Measurements from ENCODE around the gene LINC00632. TPM values are rescaled to one million over a fixed set of nuclear protein-coding genes. Genes with fewer than 3 reads are reported as not detected.
"Not testable (repeated sequence)": the region's sequence is repeated elsewhere in the genome, so short reads cannot be mapped to it uniquely, and the experiment has no call there.

LINC00632 gene
- total RNA-seq: not detected

- no peak within 1 kb of the TSS for H3K27ac Mint-ChIP-seq
- POLR2A ChIA-PET: no interaction called here
- DNase-seq: no peak
- no peaks in the 10 kb centered on the region for H3K36me3 Mint-ChIP-seq
- H3K4me3 Mint-ChIP-seq: no peak within 1 kb of the TSS
- H3K27me3 Mint-ChIP-seq: peaks cover 4% of the 10 kb centered on the region
- ATAC-seq (ENCODE audit: low read depth): no peak
- no peaks in the 10 kb centered on the region for H3K9me3 Mint-ChIP-seq
- no peaks in the 10 kb centered on the region for H3K4me1 Mint-ChIP-seq
Observed at GRCh38 chrX:140709421-140709846, at the start of gene LINC00632. LINC00632 (plus strand) TSS chrX:140709759.

- Mint-ChIP-seq H3K27ac (no peak overlapping the region), H3K4me1 (no peaks in the 10 kb centered on the region), H3K4me3 (no peak overlapping the region), H3K9me3 (no peaks in the 10 kb centered on the region), H3K27me3 (peaks cover 2% of the 10 kb centered on the region), H3K36me3 (no peaks in the 10 kb centered on the region)
- POLR2A ChIA-PET: no interaction called here
- DNase-seq (no peak), ATAC-seq (ENCODE audit: low read depth) (no peak)
Observed at GRCh38 chrX:140661643-140662042, 47.9 kb upstream of the LINC00632 start.

GRCh38 chrX:140664939-140665338 lies 44.6 kb upstream of the LINC00632 start:
- Mint-ChIP-seq H3K9me3 (no peaks in the 10 kb centered on the region), H3K4me3 (no peak overlapping the region), H3K36me3 (no peaks in the 10 kb centered on the region), H3K27me3 (no peaks in the 10 kb centered on the region), H3K4me1 (no peaks in the 10 kb centered on the region), H3K27ac (no peak overlapping the region)
- POLR2A ChIA-PET: no interaction called here
- DNase-seq (no peak), ATAC-seq (ENCODE audit: low read depth) (no peak)

DNA sequence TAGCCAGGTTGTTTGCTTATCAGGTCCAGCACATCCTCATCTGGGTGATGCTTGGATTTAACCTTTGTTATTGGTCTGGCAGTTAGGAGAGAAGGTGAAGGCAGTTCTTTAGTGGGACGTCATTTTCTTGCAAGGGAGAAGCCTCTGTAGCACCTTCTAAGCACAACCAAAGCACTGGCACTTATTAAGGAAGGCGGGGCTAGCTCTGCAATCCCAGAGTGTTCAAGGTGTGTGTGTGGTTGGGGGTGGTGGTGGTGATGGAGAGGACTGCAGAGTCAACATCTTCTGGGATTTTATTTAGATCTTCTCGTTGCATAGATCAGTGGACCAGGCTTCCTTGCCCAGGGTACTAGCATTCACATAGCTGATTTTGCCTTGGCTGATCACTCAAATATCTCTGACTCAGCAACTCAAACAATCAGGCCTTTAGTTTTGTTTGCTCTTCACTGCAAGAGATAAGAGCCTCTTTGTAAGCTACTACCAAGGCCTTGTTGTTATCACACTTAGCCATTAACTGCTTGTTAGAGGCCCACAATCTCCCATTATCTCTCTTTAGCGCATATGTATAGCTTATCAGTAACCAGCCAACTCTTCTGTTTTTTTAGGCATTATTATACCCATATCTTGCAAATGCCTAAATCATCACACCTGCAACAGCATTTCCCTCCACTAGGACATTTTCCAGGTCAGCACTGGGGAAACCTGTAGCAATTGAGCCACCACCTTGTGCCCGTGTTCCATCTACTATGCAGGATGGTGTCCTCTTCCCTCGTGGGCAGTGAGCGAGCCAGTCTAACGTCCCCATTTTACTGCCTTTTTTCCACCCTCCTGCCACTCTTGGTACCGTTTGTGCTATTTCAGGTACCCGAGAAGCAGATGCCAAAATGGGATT lies 36.5 kb upstream of the LINC00632 start:
- no peaks in the 10 kb centered on the region for H3K36me3 Mint-ChIP-seq
- ATAC-seq (ENCODE audit: low read depth) (no peak), DNase-seq (no peak)
- no peaks in the 10 kb centered on the region for H3K4me1 Mint-ChIP-seq
- H3K9me3 Mint-ChIP-seq: no peaks in the 10 kb centered on the region
- no peak overlapping the region for H3K4me3 Mint-ChIP-seq
- POLR2A ChIA-PET: no interaction called here
- H3K27me3 Mint-ChIP-seq: no peaks in the 10 kb centered on the region
- H3K27ac Mint-ChIP-seq: no peak overlapping the region

- ATAC-seq (ENCODE audit: low read depth) (no peak), DNase-seq (no peak)
- POLR2A ChIA-PET: no interaction called here
- Mint-ChIP-seq H3K36me3 (no peaks in the 10 kb centered on the region), H3K27me3 (no peaks in the 10 kb centered on the region), H3K4me3 (no peak overlapping the region), H3K9me3 (no peaks in the 10 kb centered on the region), H3K27ac (no peak overlapping the region), H3K4me1 (no peaks in the 10 kb centered on the region)
Observed at GRCh38 chrX:140687706-140688105, 21.9 kb upstream of the LINC00632 start.

DNA sequence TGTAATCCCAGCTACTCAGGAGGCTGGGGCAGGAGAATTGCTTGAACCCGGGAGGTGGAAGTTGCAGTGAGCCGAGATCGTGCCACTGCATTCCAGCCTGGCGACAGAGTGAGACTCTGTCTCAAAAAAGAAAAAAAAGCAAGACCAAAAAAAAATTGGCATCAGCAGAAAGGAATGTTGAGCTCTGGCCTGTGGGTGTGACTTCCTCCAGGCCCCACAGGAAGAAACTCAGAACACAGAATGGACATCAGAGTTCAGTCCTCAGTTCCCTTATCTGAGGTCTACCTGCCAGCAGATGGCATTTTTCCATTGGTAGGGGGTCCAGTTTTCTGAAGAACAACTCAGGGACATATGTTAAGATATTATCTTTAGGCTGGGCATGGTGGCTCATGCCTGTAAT lies 18.0 kb upstream of the LINC00632 start:
- H3K27me3 Mint-ChIP-seq; ATAC-seq (ENCODE audit: low read depth); H3K36me3 Mint-ChIP-seq; H3K4me3 Mint-ChIP-seq; POLR2A ChIA-PET; H3K9me3 Mint-ChIP-seq; H3K27ac Mint-ChIP-seq; H3K4me1 Mint-ChIP-seq; DNase-seq: not testable (repeated sequence)

DNA sequence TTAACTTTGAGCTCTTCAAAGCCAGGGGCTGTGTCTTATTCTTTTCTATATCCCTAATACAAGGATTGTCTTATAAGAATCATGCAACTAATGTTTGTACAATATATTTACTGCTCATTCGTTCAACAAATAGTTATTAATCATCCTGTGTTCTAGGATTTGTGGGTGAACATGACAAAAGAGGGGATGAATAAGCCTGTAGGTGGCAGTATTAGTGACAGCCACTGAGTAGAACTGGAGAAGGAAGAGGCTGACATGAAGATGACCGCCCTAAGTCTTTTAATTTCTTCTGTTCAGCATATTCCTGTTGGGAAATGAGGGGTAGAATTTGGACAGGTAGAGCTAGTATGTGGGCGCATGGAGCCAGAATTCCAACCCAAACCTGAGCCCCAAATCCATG lies 11.9 kb upstream of the LINC00632 start:
- POLR2A ChIA-PET: no interaction called here
- no peaks in the 10 kb centered on the region for H3K27me3 Mint-ChIP-seq
- H3K4me3 Mint-ChIP-seq: no peak overlapping the region
- ATAC-seq (ENCODE audit: low read depth): no peak
- no peak for DNase-seq
- no peaks in the 10 kb centered on the region for H3K36me3 Mint-ChIP-seq
- no peaks in the 10 kb centered on the region for H3K4me1 Mint-ChIP-seq
- H3K27ac Mint-ChIP-seq: no peak overlapping the region
- no peaks in the 10 kb centered on the region for H3K9me3 Mint-ChIP-seq

DNA sequence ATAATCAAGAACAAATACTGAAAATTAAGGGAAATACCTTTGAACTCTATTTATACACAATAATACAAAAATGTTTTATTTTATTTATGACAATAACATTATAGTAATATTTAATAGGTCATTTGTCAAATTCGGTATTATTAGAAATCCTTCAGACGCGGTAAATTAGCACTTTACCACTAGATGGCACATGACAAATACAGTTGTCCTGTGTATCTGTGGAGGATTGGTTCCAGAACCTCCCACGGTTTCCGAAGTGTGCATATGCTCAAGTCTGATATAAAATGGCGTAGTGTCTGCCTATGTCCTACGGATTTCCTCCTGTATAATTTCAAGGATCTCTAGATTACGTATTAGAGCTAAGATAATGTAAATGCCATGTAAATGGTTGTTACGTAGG lies 8.1 kb upstream of the LINC00632 start:
- DNase-seq (no peak), ATAC-seq (ENCODE audit: low read depth) (no peak)
- Mint-ChIP-seq H3K36me3 (no peaks in the 10 kb centered on the region), H3K4me1 (no peaks in the 10 kb centered on the region), H3K27me3 (no peaks in the 10 kb centered on the region), H3K4me3 (no peak overlapping the region), H3K9me3 (no peaks in the 10 kb centered on the region), H3K27ac (no peak overlapping the region)
- POLR2A ChIA-PET: no interaction called here

DNA sequence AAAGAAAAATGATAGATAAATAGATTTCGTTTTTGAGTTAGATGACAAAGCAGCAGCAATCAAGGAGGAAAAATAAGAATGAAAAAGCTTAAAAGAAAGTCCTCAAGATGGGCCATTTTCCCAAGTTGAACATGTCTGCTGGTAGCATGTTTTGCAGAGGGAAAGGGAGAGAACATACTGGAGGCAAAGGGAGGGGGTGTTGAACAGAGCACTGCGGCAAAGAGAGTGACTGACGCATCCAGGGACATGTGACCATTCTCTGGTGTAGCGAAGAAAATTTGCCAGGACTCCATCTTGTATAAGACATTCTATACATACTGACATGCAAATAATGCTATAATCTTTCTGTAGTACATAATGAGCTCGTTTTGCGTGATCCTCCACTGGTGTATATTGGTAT lies 1.2 kb downstream of the LINC00632 start:
- ATAC-seq (ENCODE audit: low read depth) (no peak), DNase-seq (no peak)
- POLR2A ChIA-PET: no interaction called here
- no peaks in the 10 kb centered on the region for H3K36me3 Mint-ChIP-seq
- H3K4me1 Mint-ChIP-seq: no peaks in the 10 kb centered on the region
- H3K4me3 Mint-ChIP-seq: no peak overlapping the region
- H3K9me3 Mint-ChIP-seq: no peaks in the 10 kb centered on the region
- no peak overlapping the region for H3K27ac Mint-ChIP-seq
- H3K27me3 Mint-ChIP-seq: peaks cover 4% of the 10 kb centered on the region

- Mint-ChIP-seq H3K9me3 (no peaks in the 10 kb centered on the region), H3K4me3 (no peak overlapping the region), H3K27me3 (peaks cover 4% of the 10 kb centered on the region), H3K36me3 (no peaks in the 10 kb centered on the region), H3K27ac (no peak overlapping the region), H3K4me1 (no peaks in the 10 kb centered on the region)
- ATAC-seq (ENCODE audit: low read depth): no peak
- no peak for DNase-seq
- POLR2A ChIA-PET: no interaction called here
Observed at GRCh38 chrX:140711894-140712293, 2.3 kb downstream of the LINC00632 start.

DNA sequence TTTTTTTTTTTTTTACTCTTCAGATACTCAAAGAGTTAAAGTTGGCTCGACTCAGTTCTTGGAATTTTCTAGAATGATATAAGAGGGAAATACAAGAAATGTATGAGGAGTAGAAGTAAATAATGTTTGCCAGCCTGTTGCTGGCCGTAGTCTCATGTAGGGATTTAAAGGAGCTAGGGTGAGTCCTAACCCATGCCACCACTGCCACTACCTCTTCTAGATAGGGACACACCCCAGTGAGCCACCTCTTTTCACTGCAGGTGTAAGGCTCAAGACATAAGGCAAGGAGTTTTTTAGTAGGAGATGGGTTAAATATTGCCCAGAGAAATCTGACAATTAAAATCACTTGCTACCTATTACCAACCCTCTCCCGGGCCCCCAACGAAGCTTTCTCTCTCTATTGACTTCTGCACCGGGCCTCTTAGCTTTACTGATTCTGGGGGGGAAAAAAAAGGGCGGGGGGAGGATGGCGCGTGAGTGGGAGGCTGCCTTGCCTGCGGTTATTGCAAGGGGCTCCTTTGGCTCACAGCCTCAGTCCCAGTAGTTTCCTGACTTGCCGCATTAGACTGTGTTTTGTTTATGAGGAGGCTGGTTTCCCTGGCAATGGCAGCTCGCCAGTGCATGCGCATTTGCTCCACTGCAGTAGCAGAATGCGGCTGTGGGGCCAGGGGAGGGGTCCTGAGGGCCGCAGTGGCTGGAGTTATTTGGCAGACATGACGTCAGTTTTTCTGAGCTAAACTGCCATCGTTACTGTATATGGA lies 3.0 kb downstream of the LINC00632 start:
- Mint-ChIP-seq H3K36me3 (no peaks in the 10 kb centered on the region), H3K4me1 (no peaks in the 10 kb centered on the region), H3K4me3 (no peak overlapping the region), H3K27me3 (peaks cover 4% of the 10 kb centered on the region), H3K27ac (no peak overlapping the region), H3K9me3 (no peaks in the 10 kb centered on the region)
- DNase-seq: no peak
- no peak for ATAC-seq (ENCODE audit: low read depth)
- POLR2A ChIA-PET: no interaction called here

DNA sequence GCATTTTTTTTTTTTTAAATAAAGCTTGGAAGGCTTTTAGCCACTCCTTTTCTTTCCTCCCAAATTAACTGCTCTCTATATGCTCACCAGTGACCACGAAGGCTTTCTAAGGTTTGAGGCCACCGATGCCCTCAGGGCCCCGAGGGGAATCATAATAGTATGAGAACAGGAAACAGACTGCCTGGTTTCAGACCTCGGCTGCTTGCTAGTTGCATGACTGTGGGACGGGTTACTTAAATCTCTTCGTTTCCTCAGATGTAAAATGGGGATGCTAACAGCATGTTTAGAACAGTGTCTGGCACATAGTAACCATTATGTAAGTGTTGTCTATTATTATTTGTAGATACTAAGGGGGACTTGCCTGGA lies 3.6 kb downstream of the LINC00632 start:
- ATAC-seq (ENCODE audit: low read depth): no peak
- Mint-ChIP-seq H3K27me3 (peaks cover 4% of the 10 kb centered on the region), H3K4me1 (no peaks in the 10 kb centered on the region), H3K36me3 (no peaks in the 10 kb centered on the region), H3K9me3 (no peaks in the 10 kb centered on the region), H3K4me3 (no peak overlapping the region), H3K27ac (no peak overlapping the region)
- POLR2A ChIA-PET: no interaction called here
- no peak for DNase-seq

GRCh38 chrX:140715787-140716186 lies 6.2 kb downstream of the LINC00632 start:
- H3K27ac Mint-ChIP-seq: no peak overlapping the region
- peaks cover 1% of the 10 kb centered on the region for H3K9me3 Mint-ChIP-seq
- no peaks in the 10 kb centered on the region for H3K27me3 Mint-ChIP-seq
- POLR2A ChIA-PET: no interaction called here
- ATAC-seq (ENCODE audit: low read depth) (no peak), DNase-seq (no peak)
- H3K36me3 Mint-ChIP-seq: no peaks in the 10 kb centered on the region
- H3K4me1 Mint-ChIP-seq: no peaks in the 10 kb centered on the region
- no peak overlapping the region for H3K4me3 Mint-ChIP-seq

GRCh38 chrX:140723121-140723715 lies 13.7 kb downstream of the LINC00632 start:
- H3K4me1 Mint-ChIP-seq: no peaks in the 10 kb centered on the region
- peaks cover 1% of the 10 kb centered on the region for H3K9me3 Mint-ChIP-seq
- H3K27ac Mint-ChIP-seq: no peak overlapping the region
- no peaks in the 10 kb centered on the region for H3K36me3 Mint-ChIP-seq
- no peak overlapping the region for H3K4me3 Mint-ChIP-seq
- H3K27me3 Mint-ChIP-seq: no peaks in the 10 kb centered on the region
- DNase-seq (no peak), ATAC-seq (ENCODE audit: low read depth) (no peak)
- POLR2A ChIA-PET: no interaction called here

Data from activated naive CD8-positive, alpha-beta T cell treated with anti-CD3 and anti-CD28 coated beads, Interleukin-2, amount 10 ng/mL, durations not matched to agents 7 days and 5 days (primary cell).